ENCODE results near the gene SFXN1. TPM values are rescaled to one million over a fixed set of nuclear protein-coding genes. Genes with fewer than 3 reads are reported as not detected.

The SFXN1 gene
- total RNA-seq, 2 experiments from 2014 or later: 147 to 154 TPM

DNA sequence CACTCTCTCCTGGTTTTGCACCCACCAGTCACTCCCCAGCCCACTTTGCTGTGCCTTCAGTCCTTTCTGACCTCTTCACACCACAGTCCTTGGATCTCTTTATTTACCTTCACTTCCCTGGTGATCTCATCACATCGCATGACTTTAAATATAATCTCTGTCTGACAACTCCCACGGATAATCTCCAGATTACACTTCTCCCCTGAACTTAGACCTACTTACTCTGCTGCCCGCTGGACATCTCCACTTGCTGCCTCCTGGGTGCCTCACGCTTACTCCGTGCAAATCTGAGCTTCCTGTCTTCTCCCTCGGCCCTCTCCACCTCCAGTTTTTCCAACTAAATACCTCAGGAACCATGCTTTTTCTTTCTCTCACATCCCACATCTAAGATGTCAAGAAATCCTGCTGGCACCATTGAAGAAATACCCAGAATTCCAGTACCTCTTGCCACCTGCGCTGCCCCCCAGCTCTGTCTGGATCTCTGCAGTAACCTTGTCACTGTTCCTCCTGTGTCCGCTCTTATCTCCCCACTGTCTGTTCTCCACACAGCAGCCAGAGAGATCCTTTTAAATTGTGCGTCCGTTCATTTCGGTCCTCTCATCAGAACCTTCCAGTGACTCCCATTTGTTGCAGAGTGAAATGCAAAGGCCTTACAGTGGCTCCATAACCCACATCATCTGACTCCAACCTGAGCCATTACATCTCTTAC is 9.3 kb downstream of the SFXN1 start:
- H3K4me1 ChIP-seq (ENCODE audit: insufficient read depth, low read length, poor library complexity, severe bottlenecking): no peaks in the 10 kb centered on the region
- CTCF ChIA-PET (ENCODE audit: unreplicated experiment): no interaction called here
- peaks cover 95% of the 10 kb centered on the region for H3K79me2 ChIP-seq (ENCODE audit: insufficient read depth, low read depth, low read length)
- H3K4me3 ChIP-seq (ENCODE audit: low read depth, low read length, poor library complexity, severe bottlenecking): no peak overlapping the region
- H3K4me2 ChIP-seq (ENCODE audit: low read length): no peak overlapping the region
- no peak for DNase-seq (ENCODE audit: low spot score)
- intact Hi-C loops (cut with micrococcal nuclease; ENCODE audit: unreplicated experiment): no loop called here
- no peak overlapping the region for H2AFZ ChIP-seq (ENCODE audit: low read length)
- peaks cover 51% of the 10 kb centered on the region for H4K20me1 ChIP-seq (ENCODE audit: insufficient read depth, low read length)
- H3K9me2 ChIP-seq (ENCODE audit: insufficient read depth, low read length): no peaks in the 10 kb centered on the region
- TF ChIP-seq EZH2phosphoT487 (IDR thresholded peaks at IDR 0.05; ENCODE audit: borderline replicate concordance, low read depth, low read length): no peak
- TF ChIP-seq, protein P1, sequence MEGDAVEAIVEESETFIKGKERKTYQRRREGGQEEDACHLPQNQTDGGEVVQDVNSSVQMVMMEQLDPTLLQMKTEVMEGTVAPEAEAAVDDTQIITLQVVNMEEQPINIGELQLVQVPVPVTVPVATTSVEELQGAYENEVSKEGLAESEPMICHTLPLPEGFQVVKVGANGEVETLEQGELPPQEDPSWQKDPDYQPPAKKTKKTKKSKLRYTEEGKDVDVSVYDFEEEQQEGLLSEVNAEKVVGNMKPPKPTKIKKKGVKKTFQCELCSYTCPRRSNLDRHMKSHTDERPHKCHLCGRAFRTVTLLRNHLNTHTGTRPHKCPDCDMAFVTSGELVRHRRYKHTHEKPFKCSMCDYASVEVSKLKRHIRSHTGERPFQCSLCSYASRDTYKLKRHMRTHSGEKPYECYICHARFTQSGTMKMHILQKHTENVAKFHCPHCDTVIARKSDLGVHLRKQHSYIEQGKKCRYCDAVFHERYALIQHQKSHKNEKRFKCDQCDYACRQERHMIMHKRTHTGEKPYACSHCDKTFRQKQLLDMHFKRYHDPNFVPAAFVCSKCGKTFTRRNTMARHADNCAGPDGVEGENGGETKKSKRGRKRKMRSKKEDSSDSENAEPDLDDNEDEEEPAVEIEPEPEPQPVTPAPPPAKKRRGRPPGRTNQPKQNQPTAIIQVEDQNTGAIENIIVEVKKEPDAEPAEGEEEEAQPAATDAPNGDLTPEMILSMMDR (conservative IDR thresholded peaks at IDR 0.05; ENCODE audit: low read length): no peak
- H3K27ac ChIP-seq (ENCODE audit: low read depth, low read length, poor library complexity, severe bottlenecking): no peak overlapping the region
- BruUV-seq (replicated peaks): no TSS peak
- H3K36me3 ChIP-seq (ENCODE audit: insufficient read depth, low read length): peaks cover 99% of the 10 kb centered on the region
- POLR2A ChIA-PET: interaction anchor here (1.6 kb wide), 1 partner anchor 11 kb away, joined by 6 read pairs; no protein-coding TSS in a partner anchor
- no peaks in the 10 kb centered on the region for H3K9me3 ChIP-seq (ENCODE audit: low read length)

DNA sequence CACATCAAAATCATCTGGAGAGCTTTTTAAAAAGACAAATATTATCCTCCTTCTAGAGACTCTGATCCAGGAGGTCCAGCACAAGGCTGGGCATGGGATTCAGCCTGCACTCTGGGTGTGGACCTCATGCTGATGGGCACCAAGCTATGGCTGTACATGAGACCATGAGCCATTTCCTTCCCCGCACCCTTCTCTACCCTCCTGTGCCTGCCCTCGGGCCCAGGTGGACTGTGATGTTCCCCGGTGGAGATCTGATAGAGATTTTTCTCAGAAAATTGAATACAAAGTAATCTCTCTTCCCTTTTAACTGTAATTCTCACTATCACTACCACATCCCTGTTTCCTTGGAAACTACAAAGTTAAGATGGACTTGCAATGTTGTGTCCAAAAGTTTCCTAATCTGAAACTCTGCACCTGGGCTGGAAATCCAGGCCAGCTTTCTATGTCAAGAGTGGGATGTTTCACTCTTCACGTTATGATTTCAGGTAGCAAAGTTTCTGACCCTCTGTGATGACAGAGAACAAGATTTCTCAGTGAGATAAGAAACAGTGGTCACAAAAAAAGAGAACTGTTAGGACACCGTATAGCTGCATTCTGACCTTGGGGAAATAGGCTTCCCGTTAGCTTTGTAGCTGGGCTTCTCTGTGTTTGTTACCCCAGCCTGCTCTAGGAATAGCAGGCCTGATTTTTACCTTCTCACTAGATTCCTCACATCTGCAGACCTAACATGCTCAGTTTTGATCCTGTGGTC is 11.5 kb downstream of the SFXN1 start:
- H3K36me3 ChIP-seq (ENCODE audit: insufficient read depth, low read length): peaks cover 99% of the 10 kb centered on the region
- CTCF ChIA-PET (ENCODE audit: unreplicated experiment): no interaction called here

More for the DNA sequence above, 11.5 kb downstream of the SFXN1 start:
- no peak for TF ChIP-seq EZH2phosphoT487 (IDR thresholded peaks at IDR 0.05; ENCODE audit: borderline replicate concordance, low read depth, low read length)
- TF ChIP-seq, protein P1 (conservative IDR thresholded peaks at IDR 0.05; ENCODE audit: low read length): no peak
- Histone ChIP-seq H3K4me1 (ENCODE audit: insufficient read depth, low read length, poor library complexity, severe bottlenecking) (no peaks in the 10 kb centered on the region), H4K20me1 (ENCODE audit: insufficient read depth, low read length) (peaks cover 40% of the 10 kb centered on the region), H3K79me2 (ENCODE audit: insufficient read depth, low read depth, low read length) (peaks cover 81% of the 10 kb centered on the region), H3K4me2 (ENCODE audit: low read length) (no peak overlapping the region), H3K4me3 (ENCODE audit: low read depth, low read length, poor library complexity, severe bottlenecking) (no peak overlapping the region), H2AFZ (ENCODE audit: low read length) (no peak overlapping the region), H3K9me3 (ENCODE audit: low read length) (no peaks in the 10 kb centered on the region), H3K27ac (ENCODE audit: low read depth, low read length, poor library complexity, severe bottlenecking) (no peak overlapping the region), H3K9me2 (ENCODE audit: insufficient read depth, low read length) (no peaks in the 10 kb centered on the region)
- POLR2A ChIA-PET: interaction anchor here (1.5 kb wide), 1 partner anchor 10 kb away, joined by 4 read pairs; no protein-coding TSS in a partner anchor
- no TSS peak for BruUV-seq (replicated peaks)
- no peak for DNase-seq (ENCODE audit: low spot score)
- intact Hi-C loops (cut with micrococcal nuclease; ENCODE audit: unreplicated experiment): no loop called here
